NB4 (cell line): ENCODE data around the gene LYRM1.

Experiments
- MYC ChIP-seq: IDR thresholded peaks from 2 replicates; pipeline ENCODE4 v1.6.1; 2011; ENCODE audit warnings: low read depth, low read length
- POLR2A ChIP-seq: IDR thresholded peaks from 2 replicates; pipeline ENCODE4 v1.6.1; 2011; ENCODE audit warnings: mild to moderate bottlenecking; ENCODE audit not compliant: insufficient read length; ENCODE audit errors: extremely low read depth
- TF ChIP-seq, protein P1 (sequence below): IDR thresholded peaks from one replicate; pipeline ENCODE4 v1.5.1; 2012; ENCODE audit warnings: low read depth, low read length
- TF ChIP-seq, protein P2 (sequence below): IDR thresholded peaks from 2 replicates; pipeline ENCODE4 v1.6.1; 2011; ENCODE audit warnings: low read depth, low read length

DNA sequence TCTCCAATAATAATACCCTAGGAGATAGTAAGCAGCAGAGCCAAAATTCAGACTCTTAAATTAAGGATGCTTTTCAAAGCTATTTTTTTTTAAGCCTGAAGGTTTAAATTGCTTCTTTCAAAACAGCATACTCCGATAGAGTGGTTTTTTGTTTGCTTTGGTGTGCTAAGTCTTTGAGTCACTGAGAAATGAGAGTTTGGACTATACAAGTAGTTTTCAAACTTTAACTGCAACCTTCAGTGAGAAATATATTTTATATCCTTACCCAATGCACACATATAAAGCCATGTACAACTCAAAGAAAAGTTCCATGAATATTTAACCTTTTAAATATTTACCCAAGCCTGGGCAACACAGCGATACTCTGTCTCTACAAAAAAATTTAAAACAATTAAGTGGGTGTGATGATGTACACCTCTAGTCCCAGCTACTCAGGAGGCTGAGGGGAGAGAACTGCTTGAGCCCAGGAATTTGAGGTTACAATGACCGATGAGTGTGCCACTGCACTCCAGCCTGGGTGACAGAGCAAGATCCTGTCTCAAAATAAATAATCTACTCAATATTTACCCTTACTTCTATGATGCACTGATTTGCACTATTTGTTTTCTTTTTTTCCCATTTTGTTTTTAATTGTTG lies 19.6 kb upstream of the LYRM1 start:
- TF ChIP-seq, protein P1, sequence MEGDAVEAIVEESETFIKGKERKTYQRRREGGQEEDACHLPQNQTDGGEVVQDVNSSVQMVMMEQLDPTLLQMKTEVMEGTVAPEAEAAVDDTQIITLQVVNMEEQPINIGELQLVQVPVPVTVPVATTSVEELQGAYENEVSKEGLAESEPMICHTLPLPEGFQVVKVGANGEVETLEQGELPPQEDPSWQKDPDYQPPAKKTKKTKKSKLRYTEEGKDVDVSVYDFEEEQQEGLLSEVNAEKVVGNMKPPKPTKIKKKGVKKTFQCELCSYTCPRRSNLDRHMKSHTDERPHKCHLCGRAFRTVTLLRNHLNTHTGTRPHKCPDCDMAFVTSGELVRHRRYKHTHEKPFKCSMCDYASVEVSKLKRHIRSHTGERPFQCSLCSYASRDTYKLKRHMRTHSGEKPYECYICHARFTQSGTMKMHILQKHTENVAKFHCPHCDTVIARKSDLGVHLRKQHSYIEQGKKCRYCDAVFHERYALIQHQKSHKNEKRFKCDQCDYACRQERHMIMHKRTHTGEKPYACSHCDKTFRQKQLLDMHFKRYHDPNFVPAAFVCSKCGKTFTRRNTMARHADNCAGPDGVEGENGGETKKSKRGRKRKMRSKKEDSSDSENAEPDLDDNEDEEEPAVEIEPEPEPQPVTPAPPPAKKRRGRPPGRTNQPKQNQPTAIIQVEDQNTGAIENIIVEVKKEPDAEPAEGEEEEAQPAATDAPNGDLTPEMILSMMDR: no peak
- TF ChIP-seq POLR2A (no peak), MYC (no peak)
- TF ChIP-seq, protein P2, sequence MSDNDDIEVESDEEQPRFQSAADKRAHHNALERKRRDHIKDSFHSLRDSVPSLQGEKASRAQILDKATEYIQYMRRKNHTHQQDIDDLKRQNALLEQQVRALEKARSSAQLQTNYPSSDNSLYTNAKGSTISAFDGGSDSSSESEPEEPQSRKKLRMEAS: no peak
